Lower lobe of right lung (tissue), 2 donors: Measurements from ENCODE around the gene SMIM38. TPM values are rescaled to one million over a fixed set of nuclear protein-coding genes. Genes with fewer than 3 reads are reported as not detected.
"Not testable (repeated sequence)": the region's sequence is repeated elsewhere in the genome, so short reads cannot be mapped to it uniquely, and the experiment has no call there.

Experiments
- ATAC-seq, 2 donors: fragments of 200-7000 bp; cut with Tn5 transposase; one replicate each; pipeline ENCODE4 v1.9.1; 2020 to 2022; ENCODE audit warnings: mild to moderate bottlenecking in 2 of 2, moderate library complexity in 2 of 2
- DNase-seq: peaks from one replicate; pipeline ENCODE4 v3.0.0-alpha.2; 2020
- H3K27ac ChIP-seq: fragments of 200-600 bp; one replicate; pipeline ENCODE4 v1.8.0; 2022
- H3K27me3 ChIP-seq: fragments of 200-600 bp; one replicate; pipeline ENCODE4 v1.8.0; 2022; ENCODE audit warnings: low read depth
- H3K36me3 ChIP-seq: fragments of 200-600 bp; one replicate; pipeline ENCODE4 v1.8.0; 2022; ENCODE audit warnings: mild to moderate bottlenecking
- H3K4me1 ChIP-seq: fragments of 200-600 bp; one replicate; pipeline ENCODE4 v1.8.0; 2022
- H3K4me3 ChIP-seq: fragments of 200-600 bp; one replicate; pipeline ENCODE4 v1.8.0; 2022; ENCODE audit warnings: mild to moderate bottlenecking
- H3K9me3 ChIP-seq: fragments of 200-600 bp; one replicate; pipeline ENCODE4 v1.8.0; 2022
- CTCF ChIP-seq: fragments of 200-600 bp; IDR thresholded peaks from one replicate; pipeline ENCODE4 v1.8.0; 2022; ENCODE audit warnings: antibody characterized with exemption, mild to moderate bottlenecking
- intact Hi-C: fragments of 100-400 bp; cut with DNase I; formaldehyde crosslinking; loops from one replicate; pipeline ENCODE4 v1.11.0; 2022
- total RNA-seq: library from RNA; stranded (reverse); fragmentation: NEBNext Ultra II Directional; extraction: Animal tissue kit (Norgen Biotek cat#: 25700); gene quantifications from one replicate; pipeline ENCODE4 v1.2.1, GENCODE V29; 2021
- donor health status: DM: no; HTN: yes; CAD: no; lungs with severe emphysema.

Gene SMIM38
- total RNA-seq, 1 donor from 2014 or later: not detected

DNA sequence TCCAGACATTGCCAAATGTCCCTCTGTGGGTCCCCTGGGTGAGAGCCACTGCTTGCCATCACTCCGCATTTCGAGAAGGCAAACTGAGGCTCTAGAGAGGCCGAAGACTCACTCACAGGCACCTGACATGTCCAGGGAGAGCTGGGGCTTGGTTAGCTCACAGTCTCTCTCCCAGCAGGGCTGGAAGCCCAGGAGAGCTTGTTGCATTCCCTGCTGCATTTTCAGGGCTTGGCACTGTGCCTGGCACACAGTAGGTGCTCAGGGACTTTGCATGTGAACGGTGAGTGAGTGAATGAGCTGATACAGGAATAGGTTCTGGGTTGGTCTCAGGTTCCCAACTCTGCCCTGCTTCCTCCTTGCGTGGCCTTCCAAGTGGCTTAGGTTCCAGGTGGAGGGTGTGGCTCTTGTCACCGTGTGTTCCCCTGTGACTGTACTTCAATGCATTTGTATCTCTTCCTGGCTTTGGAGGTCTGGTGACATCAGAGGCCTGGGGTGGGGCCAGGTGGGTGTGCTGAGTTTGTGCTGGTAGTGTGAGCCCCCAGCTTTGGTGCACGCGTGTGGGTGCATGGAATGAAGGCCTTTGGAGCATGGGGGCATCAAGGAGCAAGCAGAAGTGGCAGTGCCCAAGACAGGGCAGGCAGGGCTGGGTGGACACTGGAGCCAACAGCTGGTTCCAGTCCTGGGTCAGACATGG lies 18.4 kb upstream of the SMIM38 start:
- Histone ChIP-seq H3K27me3 (no peaks in the 10 kb centered on the region), H3K27ac (no peak overlapping the region), H3K9me3 (no peaks in the 10 kb centered on the region), H3K36me3 (no peaks in the 10 kb centered on the region), H3K4me3 (no peak overlapping the region), H3K4me1 (no peaks in the 10 kb centered on the region)
- DNase-seq (no peak), ATAC-seq (no peak)
- intact Hi-C loops: no loop called here
- TF ChIP-seq CTCF: no peak

DNA sequence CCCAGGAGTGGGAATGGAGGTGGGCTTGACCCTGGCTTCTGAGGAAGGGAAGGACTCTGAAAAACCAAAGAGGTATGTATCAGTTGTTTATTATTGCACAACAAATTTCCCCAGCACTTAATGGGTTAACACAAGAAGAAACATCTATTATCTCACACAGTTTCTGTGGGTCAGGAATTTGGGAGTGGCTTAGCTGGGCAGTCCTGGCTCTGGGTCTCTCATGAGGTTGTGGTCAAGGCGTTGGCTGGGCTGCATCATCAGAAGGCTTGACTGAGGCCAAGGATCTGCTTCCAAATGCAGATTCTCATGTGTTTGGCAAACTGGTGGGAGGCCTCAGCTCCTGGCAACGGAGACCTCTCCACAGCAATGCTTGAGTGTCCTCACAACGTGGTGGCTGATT lies 17.5 kb upstream of the SMIM38 start:
- H3K4me3 ChIP-seq: no peak overlapping the region
- no peaks in the 10 kb centered on the region for H3K9me3 ChIP-seq
- TF ChIP-seq CTCF: no peak
- H3K36me3 ChIP-seq: no peaks in the 10 kb centered on the region
- intact Hi-C loops: no loop called here
- H3K27ac ChIP-seq: no peak overlapping the region
- DNase-seq (no peak), ATAC-seq (no peak)
- H3K4me1 ChIP-seq: no peaks in the 10 kb centered on the region
- no peaks in the 10 kb centered on the region for H3K27me3 ChIP-seq

- DNase-seq, H3K4me1 ChIP-seq, H3K36me3 ChIP-seq, intact Hi-C loops, ATAC-seq, H3K27ac ChIP-seq, H3K27me3 ChIP-seq, H3K4me3 ChIP-seq, H3K9me3 ChIP-seq: not testable (repeated sequence)
Measured at GRCh38 chr11:69140161-69140560, 15.6 kb upstream of the SMIM38 start.

- DNase-seq (no peak), ATAC-seq (no peak)
- Histone ChIP-seq H3K27me3 (no peaks in the 10 kb centered on the region), H3K4me1 (no peaks in the 10 kb centered on the region), H3K36me3 (no peaks in the 10 kb centered on the region), H3K27ac (no peak overlapping the region), H3K4me3 (no peak overlapping the region), H3K9me3 (no peaks in the 10 kb centered on the region)
- intact Hi-C loops: no loop called here
- no peak for TF ChIP-seq CTCF
Measured at GRCh38 chr11:69140635-69141034, 15.1 kb upstream of the SMIM38 start.

DNA sequence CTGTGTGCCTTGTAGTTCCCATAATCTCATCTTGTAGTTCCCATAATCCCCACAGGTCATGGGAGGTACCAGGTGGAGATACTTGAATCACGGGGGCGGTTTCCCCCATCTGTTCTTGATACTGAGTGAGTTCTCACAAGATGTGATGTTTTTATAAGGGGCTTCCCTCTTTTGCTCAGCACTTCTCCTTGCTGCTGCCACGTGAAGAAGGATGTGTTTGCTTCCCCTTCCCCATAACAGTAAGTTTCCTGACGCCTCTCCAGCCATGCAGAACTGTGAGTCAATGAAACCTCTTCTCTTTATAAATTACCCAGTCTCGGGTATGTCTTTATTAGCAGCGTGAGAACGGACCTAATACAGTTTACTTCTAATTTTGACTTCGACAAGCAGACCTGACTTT lies 14.0 kb upstream of the SMIM38 start:
- Histone ChIP-seq H3K9me3 (no peaks in the 10 kb centered on the region), H3K27me3 (no peaks in the 10 kb centered on the region), H3K36me3 (no peaks in the 10 kb centered on the region), H3K27ac (no peak overlapping the region), H3K4me1 (no peaks in the 10 kb centered on the region), H3K4me3 (no peak overlapping the region)
- ATAC-seq: no peak
- no peak for DNase-seq
- no peak for TF ChIP-seq CTCF
- intact Hi-C loops: no loop called here

DNA sequence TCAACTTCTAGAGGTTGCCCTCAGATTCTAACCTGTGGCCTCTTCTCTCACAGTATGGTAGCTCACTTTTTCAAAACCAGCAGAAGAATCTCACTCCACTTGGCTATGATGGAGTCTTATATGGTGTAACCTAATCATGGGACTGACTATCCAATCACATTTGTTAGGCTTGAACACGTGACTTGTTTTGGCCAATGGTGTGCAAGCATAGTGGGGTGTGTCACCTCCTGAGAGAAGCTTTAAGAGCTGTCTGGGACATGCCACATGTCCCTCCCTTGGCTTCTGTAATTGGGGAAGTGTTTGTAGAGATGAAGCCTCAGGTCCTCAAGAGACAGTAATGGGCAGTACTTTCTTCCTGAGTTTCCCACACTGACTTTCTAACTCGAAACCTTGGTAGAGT lies 12.8 kb upstream of the SMIM38 start:
- H3K27ac ChIP-seq: no peak overlapping the region
- intact Hi-C loops: no loop called here
- no peaks in the 10 kb centered on the region for H3K27me3 ChIP-seq
- no peaks in the 10 kb centered on the region for H3K9me3 ChIP-seq
- DNase-seq (no peak), ATAC-seq (no peak)
- no peak overlapping the region for H3K4me3 ChIP-seq
- no peak for TF ChIP-seq CTCF
- H3K36me3 ChIP-seq: no peaks in the 10 kb centered on the region
- H3K4me1 ChIP-seq: no peaks in the 10 kb centered on the region
